Measurements from ENCODE around the gene MYL4. TPM values are rescaled to one million over a fixed set of nuclear protein-coding genes. Genes with fewer than 3 reads are reported as not detected.

MYL4 gene
- total RNA-seq, 1 experiment from 2014 or later: 0.66 TPM

DNA sequence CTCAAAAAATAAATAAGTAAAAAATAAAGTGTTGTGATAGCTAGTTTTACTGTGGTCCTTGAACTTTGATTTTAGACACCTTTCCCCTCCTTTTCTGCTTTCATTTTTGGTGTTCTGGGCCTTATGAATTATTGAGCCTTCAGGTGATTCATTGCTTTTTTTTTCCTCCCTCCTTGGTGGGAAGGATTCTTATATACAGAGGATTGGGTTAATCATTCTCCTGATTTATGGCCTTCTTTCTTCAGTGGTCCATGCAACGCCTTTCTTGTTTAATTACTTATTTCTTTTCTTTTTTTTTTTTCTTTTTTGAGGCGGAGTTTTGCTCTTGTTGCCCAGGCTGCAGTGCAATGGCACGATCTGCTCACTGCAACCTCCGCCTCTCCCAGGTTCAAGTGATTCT, 8.0 kb upstream of the MYL4 start:
- H3K4me1 Mint-ChIP-seq: peaks cover 12 to 22% of the 10 kb centered on the region in 2 experiments

More for the DNA sequence above, 8.0 kb upstream of the MYL4 start:
- no peaks in the 10 kb centered on the region for H3K9me3 ChIP-seq (ENCODE audit: control insufficient read depth, low read depth, low read length)
- Mint-ChIP-seq H3K4me3 (no peak overlapping the region), H3K27ac (no peak overlapping the region), H3K27me3 (ENCODE audit: low read depth) (peaks cover 3% of the 10 kb centered on the region), H3K9me3 (no peaks in the 10 kb centered on the region), H3K36me3 (ENCODE audit: insufficient read depth in 1 of 3, low read depth in 3 of 3) (no peaks in the 10 kb centered on the region)
- no peaks in the 10 kb centered on the region for H3K79me1 ChIP-seq (ENCODE audit: insufficient read depth, low read depth, low read length, poor library complexity, severe bottlenecking)
- no peak overlapping the region for H3K9ac ChIP-seq (ENCODE audit: extremely low read depth, insufficient read length, low read length)
- no peak overlapping the region for H2AK5ac ChIP-seq (ENCODE audit: insufficient read length, low read length)
- H2BK15ac ChIP-seq (ENCODE audit: low read depth, low read length): no peak overlapping the region
- H3K27ac ChIP-seq (ENCODE audit: insufficient read length, low read depth, low read length): no peak overlapping the region
- H4K91ac ChIP-seq (ENCODE audit: insufficient read length, low read depth, low read length): no peak overlapping the region
- no peak overlapping the region for H3K4me2 ChIP-seq (ENCODE audit: insufficient read depth, insufficient read length, low read length)
- H4K20me1 ChIP-seq (ENCODE audit: control insufficient read depth, insufficient read depth, insufficient read length): no peaks in the 10 kb centered on the region
- H3K18ac ChIP-seq (ENCODE audit: insufficient read length, low read depth, low read length): no peak overlapping the region
- H3K27me3 ChIP-seq (ENCODE audit: insufficient read depth, low read length): no peaks in the 10 kb centered on the region; the same call in 1 of the 2 replicates
- H3K23ac ChIP-seq (ENCODE audit: insufficient read length, low read depth, low read length): no peak overlapping the region
- H2AFZ ChIP-seq (ENCODE audit: low read length): no peak overlapping the region
- no CpG with 5 or more reads among the region's 4 CpGs for WGBS (ENCODE audit: extremely low coverage, insufficient read length, low lambda C conversion rate)
- H2BK20ac ChIP-seq (ENCODE audit: low read depth, low read length, poor library complexity, severe bottlenecking): no peak overlapping the region
- H2BK5ac ChIP-seq (ENCODE audit: insufficient read length, low read length): no peak overlapping the region
- H3K14ac ChIP-seq (ENCODE audit: insufficient read depth, low read length): no peak overlapping the region
- H2BK120ac ChIP-seq (ENCODE audit: low read depth, low read length, poor library complexity, severe bottlenecking): no peak overlapping the region
- H4K8ac ChIP-seq (replicated peaks; ENCODE audit: insufficient read length, low read depth, low read length): no peak overlapping the region
- H3K79me2 ChIP-seq (ENCODE audit: insufficient read depth, low read length): no peaks in the 10 kb centered on the region
- TF ChIP-seq, protein P1, sequence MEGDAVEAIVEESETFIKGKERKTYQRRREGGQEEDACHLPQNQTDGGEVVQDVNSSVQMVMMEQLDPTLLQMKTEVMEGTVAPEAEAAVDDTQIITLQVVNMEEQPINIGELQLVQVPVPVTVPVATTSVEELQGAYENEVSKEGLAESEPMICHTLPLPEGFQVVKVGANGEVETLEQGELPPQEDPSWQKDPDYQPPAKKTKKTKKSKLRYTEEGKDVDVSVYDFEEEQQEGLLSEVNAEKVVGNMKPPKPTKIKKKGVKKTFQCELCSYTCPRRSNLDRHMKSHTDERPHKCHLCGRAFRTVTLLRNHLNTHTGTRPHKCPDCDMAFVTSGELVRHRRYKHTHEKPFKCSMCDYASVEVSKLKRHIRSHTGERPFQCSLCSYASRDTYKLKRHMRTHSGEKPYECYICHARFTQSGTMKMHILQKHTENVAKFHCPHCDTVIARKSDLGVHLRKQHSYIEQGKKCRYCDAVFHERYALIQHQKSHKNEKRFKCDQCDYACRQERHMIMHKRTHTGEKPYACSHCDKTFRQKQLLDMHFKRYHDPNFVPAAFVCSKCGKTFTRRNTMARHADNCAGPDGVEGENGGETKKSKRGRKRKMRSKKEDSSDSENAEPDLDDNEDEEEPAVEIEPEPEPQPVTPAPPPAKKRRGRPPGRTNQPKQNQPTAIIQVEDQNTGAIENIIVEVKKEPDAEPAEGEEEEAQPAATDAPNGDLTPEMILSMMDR (conservative IDR thresholded peaks at IDR 0.05): no peak
- H3T11ph ChIP-seq (ENCODE audit: low read length): no peak overlapping the region
- no peak for DNase-seq
- H3K56ac ChIP-seq (ENCODE audit: insufficient read length, low read depth, low read length): no peak overlapping the region
- H4K5ac ChIP-seq (ENCODE audit: insufficient read length, low read depth, low read length): no peak overlapping the region
- peaks cover 10% of the 10 kb centered on the region for H3K4me1 ChIP-seq (ENCODE audit: insufficient read depth, low read length)
- H3K4ac ChIP-seq (ENCODE audit: low read depth, low read length): no peak overlapping the region
- no peaks in the 10 kb centered on the region for H3K23me2 ChIP-seq (ENCODE audit: insufficient read length, low read depth, low read length, poor library complexity, severe bottlenecking)
- H2BK12ac ChIP-seq (ENCODE audit: insufficient read length, low read depth, low read length): no peak overlapping the region
